CD14-positive monocyte (primary cell): ENCODE results near the gene PLEKHM2. TPM values are rescaled to one million over a fixed set of nuclear protein-coding genes. Genes with fewer than 3 reads are reported as not detected.
A peak's percentile ranks its signal among the peaks of the same experiment; 100 is the strongest.

Experiments used
- DNase-seq, 3 donors: peaks; one replicate each; pipeline ENCODE4 v3.0.0-alpha.2; 2011 to 2022
- H2AFZ ChIP-seq: 2 replicates; pipeline ENCODE4 v1.6.0; 2012; ENCODE audit warnings: mild to moderate bottlenecking, low read depth, low read length, inconsistent platforms; ENCODE audit not compliant: insufficient read depth, poor library complexity, severe bottlenecking
- H3K27ac ChIP-seq, 2 donors: 1 replicate in 1 of 2; 2 replicates in 1 of 2; pipeline ENCODE4 v1.5.1; 2012 to 2013; ENCODE audit warnings: low read length in 2 of 2, control low read depth in 1 of 2, inconsistent platforms in 1 of 2, low read depth in 1 of 2, mild to moderate bottlenecking in 1 of 2
- H3K27me3 ChIP-seq, 2 donors: one replicate each; pipeline versions ENCODE4 v1.6.0 to v1.6.1; 2011 to 2013; ENCODE audit warnings: low read length in 2 of 2; ENCODE audit not compliant: control insufficient read depth in 2 of 2, insufficient read depth in 2 of 2
- H3K36me3 ChIP-seq, 2 donors: replicated peaks in 1 of 2; 1 replicate in 1 of 2; 2 replicates in 1 of 2; pipeline versions ENCODE4 v1.5.1 to v1.6.1; 2012 to 2013; ENCODE audit warnings: low read length in 2 of 2, control low read depth in 1 of 2, inconsistent platforms in 1 of 2, mild to moderate bottlenecking in 1 of 2; ENCODE audit not compliant: insufficient read depth in 2 of 2, control insufficient read depth in 1 of 2
- H3K4me1 ChIP-seq, 2 donors: 1 replicate in 1 of 2; 2 replicates in 1 of 2; pipeline versions ENCODE4 v1.5.1 to v1.6.1; 2012 to 2013; ENCODE audit warnings: low read length in 2 of 2, control low read depth in 1 of 2, inconsistent platforms in 1 of 2, mild to moderate bottlenecking in 1 of 2, moderate library complexity in 1 of 2; ENCODE audit not compliant: insufficient read depth in 2 of 2, control insufficient read depth in 1 of 2
- H3K4me2 ChIP-seq: replicated peaks from 2 replicates; pipeline ENCODE3; 2012; ENCODE audit warnings: low read length, moderate library complexity, mild to moderate bottlenecking; ENCODE audit not compliant: poor library complexity, severe bottlenecking; ENCODE audit errors: extremely low read depth
- H3K4me3 ChIP-seq, 3 experiments: fragments of 200-600 bp in 1 of 3; sonication (generic) in 1 of 3; replicated peaks in 1 of 3; 1 replicate in 2 of 3; 2 replicates in 1 of 3; pipeline ENCODE4 v1.5.1; 2011 to 2013; ENCODE audit warnings: low read length in 3 of 3, mild to moderate bottlenecking in 3 of 3, control low read depth in 2 of 3, low read depth in 2 of 3, inconsistent platforms in 1 of 3, moderate library complexity in 1 of 3
- H3K79me2 ChIP-seq: 2 replicates; pipeline ENCODE4 v1.6.0; 2012; ENCODE audit warnings: mild to moderate bottlenecking, control low read depth, inconsistent platforms, low read length, moderate library complexity; ENCODE audit not compliant: insufficient read depth
- H3K9ac ChIP-seq: 2 replicates; pipeline ENCODE4 v1.6.0; 2017; ENCODE audit warnings: low read length, mild to moderate bottlenecking; ENCODE audit not compliant: insufficient read depth, poor library complexity, severe bottlenecking
- H3K9me3 ChIP-seq, 2 donors: replicated peaks in 1 of 2; 1 replicate in 1 of 2; 2 replicates in 1 of 2; pipeline versions ENCODE4 v1.5.1 to v1.6.1; 2012 to 2013; ENCODE audit warnings: low read length in 2 of 2, control low read depth in 1 of 2; ENCODE audit not compliant: control insufficient read depth in 1 of 2, insufficient read depth in 1 of 2
- H4K20me1 ChIP-seq: 2 replicates; pipeline ENCODE4 v1.6.0; 2012; ENCODE audit warnings: mild to moderate bottlenecking, low read length, control low read depth, moderate library complexity; ENCODE audit not compliant: insufficient read depth
- H3K27ac Mint-ChIP-seq, 7 donors: one replicate each; pipeline ENCODE4 v1.8.0; 2020; ENCODE audit warnings: mild to moderate bottlenecking in 7 of 7, mixed read lengths in 7 of 7, moderate library complexity in 6 of 7, inconsistent platforms in 2 of 7
- H3K27me3 Mint-ChIP-seq, 3 donors: one replicate each; pipeline ENCODE4 v1.8.0; 2021 to 2022; ENCODE audit warnings: low read depth in 3 of 3, mild to moderate bottlenecking in 3 of 3, mixed read lengths in 3 of 3, moderate library complexity in 3 of 3, inconsistent platforms in 1 of 3
- H3K36me3 Mint-ChIP-seq, 2 donors: one replicate each; pipeline ENCODE4 v1.8.0; 2020; ENCODE audit warnings: mixed read lengths in 2 of 2, inconsistent platforms in 1 of 2, mild to moderate bottlenecking in 1 of 2
- H3K4me1 Mint-ChIP-seq: one replicate; pipeline ENCODE4 v1.8.0; 2020; ENCODE audit warnings: mild to moderate bottlenecking, mixed read lengths
- H3K4me3 Mint-ChIP-seq, 2 donors: one replicate each; pipeline ENCODE4 v1.8.0; 2020; ENCODE audit warnings: mild to moderate bottlenecking in 2 of 2, mixed read lengths in 2 of 2, moderate library complexity in 1 of 2
- H3K9me3 Mint-ChIP-seq, 7 donors: one replicate each; pipeline ENCODE4 v1.8.0; 2020 to 2022; ENCODE audit warnings: mixed read lengths in 7 of 7, mild to moderate bottlenecking in 6 of 7, moderate library complexity in 6 of 7, inconsistent platforms in 2 of 7
- WGBS: methylation state at CpG from one replicate; pipeline ENCODE4 v1.1.5; 2013; ENCODE audit warnings: missing lambda C conversion rate; ENCODE audit not compliant: insufficient coverage; 5-methylcytosine and 5-hydroxymethylcytosine counted together
- intact Hi-C, 2 donors: fragments of 100-400 bp; cut with micrococcal nuclease; formaldehyde crosslinking; loops; one replicate each; pipeline versions ENCODE4 v1.15.0 to v1.15.1; 2023
- polyA plus RNA-seq, 3 donors: library from polyadenylated mRNA; depleted of rRNA in 1 of 3; unstranded in 2 of 3; stranded (reverse) in 1 of 3; fragments of 300-500 nt in 2 of 3; fragments of >200 nt in 1 of 3; fragmentation: Illumina TruSeq in 2 of 3; gene quantifications; 1 replicate in 2 of 3; 2 replicates in 1 of 3; pipeline ENCODE4 v1.2.3, GENCODE V29; 2012 to 2021
- TF ChIP-seq, protein P1 (sequence below): fragments of 200-600 bp; IDR thresholded peaks from one replicate; pipeline ENCODE4 v1.8.0; 2022; ENCODE audit warnings: antibody characterized with exemption, mild to moderate bottlenecking

Gene PLEKHM2
- polyA plus RNA-seq, 3 donors, result 4.0 to 79.3 (median 5.8) TPM

DNA sequence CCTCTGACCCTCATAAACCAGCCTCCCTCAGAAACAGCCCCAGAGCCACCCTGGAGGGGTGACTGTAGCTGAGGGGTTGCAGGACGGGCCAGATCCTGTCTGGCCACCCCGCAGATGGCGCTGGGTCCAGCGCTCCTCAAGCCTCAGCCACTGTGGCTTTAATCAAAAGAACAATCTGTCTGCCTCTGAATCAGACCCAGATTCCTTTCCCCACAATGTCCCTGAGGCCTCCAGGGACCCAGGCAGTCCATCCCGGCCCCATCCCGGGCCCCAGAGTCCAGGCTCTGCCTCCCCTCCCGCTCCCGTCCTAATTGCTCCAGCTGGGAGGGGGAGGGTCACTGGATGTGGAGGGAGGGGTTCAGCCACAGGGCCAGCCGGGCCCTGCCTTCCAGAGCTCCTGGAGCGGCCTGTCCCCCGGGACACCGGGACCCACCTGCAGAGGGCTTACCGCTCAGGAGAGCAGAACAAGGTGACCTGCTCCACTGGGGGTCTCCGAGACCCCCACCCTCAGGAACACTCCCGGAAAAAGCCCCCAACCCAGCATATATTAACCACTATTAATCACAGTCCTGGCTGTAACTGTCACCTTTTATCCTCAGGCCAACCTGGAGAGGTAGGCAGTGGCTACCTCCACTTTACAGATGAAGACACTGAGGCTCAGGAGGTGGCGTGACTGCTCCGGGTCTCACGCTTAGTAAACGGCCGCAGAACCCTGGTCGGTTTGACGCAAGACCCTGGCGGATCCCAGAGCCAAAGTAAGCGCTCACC is 73.6 kb downstream of the PLEKHM2 start:
- peak overlapping the region in 1 of 2 donors; percentile 73 for H3K4me3 Mint-ChIP-seq
- H3K9me3 Mint-ChIP-seq, result peaks cover 0 to 13% (median 5%) of the 10 kb centered on the region in 7 donors
- Histone ChIP-seq H3K27me3 (peaks cover 30 to 63% of the 10 kb centered on the region in 2 donors), H4K20me1 (no peaks in the 10 kb centered on the region), H2AFZ (no peak overlapping the region), H3K4me3 (no peak overlapping the region), H3K4me1 (no peaks in the 10 kb centered on the region), H3K4me2 (no peak overlapping the region), H3K36me3 (no peaks in the 10 kb centered on the region), H3K9ac (no peak overlapping the region), H3K9me3 (peaks cover 0 to 11% of the 10 kb centered on the region in 2 donors), H3K27ac (no peak overlapping the region), H3K79me2 (no peaks in the 10 kb centered on the region)
- TF ChIP-seq, protein P1, sequence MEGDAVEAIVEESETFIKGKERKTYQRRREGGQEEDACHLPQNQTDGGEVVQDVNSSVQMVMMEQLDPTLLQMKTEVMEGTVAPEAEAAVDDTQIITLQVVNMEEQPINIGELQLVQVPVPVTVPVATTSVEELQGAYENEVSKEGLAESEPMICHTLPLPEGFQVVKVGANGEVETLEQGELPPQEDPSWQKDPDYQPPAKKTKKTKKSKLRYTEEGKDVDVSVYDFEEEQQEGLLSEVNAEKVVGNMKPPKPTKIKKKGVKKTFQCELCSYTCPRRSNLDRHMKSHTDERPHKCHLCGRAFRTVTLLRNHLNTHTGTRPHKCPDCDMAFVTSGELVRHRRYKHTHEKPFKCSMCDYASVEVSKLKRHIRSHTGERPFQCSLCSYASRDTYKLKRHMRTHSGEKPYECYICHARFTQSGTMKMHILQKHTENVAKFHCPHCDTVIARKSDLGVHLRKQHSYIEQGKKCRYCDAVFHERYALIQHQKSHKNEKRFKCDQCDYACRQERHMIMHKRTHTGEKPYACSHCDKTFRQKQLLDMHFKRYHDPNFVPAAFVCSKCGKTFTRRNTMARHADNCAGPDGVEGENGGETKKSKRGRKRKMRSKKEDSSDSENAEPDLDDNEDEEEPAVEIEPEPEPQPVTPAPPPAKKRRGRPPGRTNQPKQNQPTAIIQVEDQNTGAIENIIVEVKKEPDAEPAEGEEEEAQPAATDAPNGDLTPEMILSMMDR, result no peak
- peaks cover 15% of the 10 kb centered on the region for H3K4me1 Mint-ChIP-seq
- no peak for DNase-seq
- H3K36me3 Mint-ChIP-seq, result peaks cover 0 to 5% of the 10 kb centered on the region in 2 donors
- intact Hi-C loops, result no loop called here
- 16% methylated on average over 18 of the region's 24 CpGs for WGBS
- H3K27ac Mint-ChIP-seq, result peak overlapping the region in 2 of 7 donors; percentile 50 to 72
- H3K27me3 Mint-ChIP-seq, result peaks cover 70 to 82% (median 73%) of the 10 kb centered on the region in 3 donors

DNA sequence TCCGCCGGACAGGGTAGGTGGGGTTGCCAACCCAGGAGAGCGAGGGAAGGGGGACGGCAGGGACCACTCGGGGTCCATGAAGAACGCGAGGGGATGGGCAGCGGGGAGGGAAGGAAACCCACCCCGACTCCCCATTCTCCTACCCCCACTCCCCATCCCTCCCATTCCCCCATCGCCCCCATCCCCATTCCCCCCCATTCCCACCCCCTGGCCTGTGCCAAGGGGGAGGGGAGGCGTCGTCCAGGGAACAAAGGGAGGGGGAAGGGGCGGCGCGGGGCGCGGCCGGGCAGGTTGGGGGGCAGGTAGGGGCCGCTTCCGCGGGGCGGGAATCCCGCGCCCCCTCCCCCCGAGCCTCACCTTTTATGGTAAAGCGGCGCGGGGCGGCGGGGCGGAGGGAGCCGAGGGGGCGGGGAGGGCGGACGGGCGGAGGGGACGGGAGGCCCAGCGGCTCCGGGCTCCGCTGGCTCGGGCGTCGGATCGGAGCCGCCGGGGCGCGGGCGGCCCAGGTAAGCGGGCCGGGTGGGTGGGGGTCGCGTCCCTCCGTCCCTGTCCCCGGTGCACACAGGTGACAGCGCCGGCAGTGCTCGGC is 74.3 kb downstream of the PLEKHM2 start, which contains the start of gene FBLIM1:
TSS of gene FBLIM1 (plus strand) at position 453 of the 589 bp plus-strand sequence. CDS start 6,189 bp downstream, outside the sequence.
- H3K27ac Mint-ChIP-seq, result peak within 1 kb of the TSS in 1 of 7 donors; percentile 72
- H3K27me3 ChIP-seq, result peaks cover 30 to 63% of the 10 kb centered on the region in 2 donors
- H3K27me3 Mint-ChIP-seq, result peaks cover 70 to 88% (median 72%) of the 10 kb centered on the region in 3 donors
- WGBS, result 0% methylated on average over 31 of the region's 58 CpGs
- no peak within 1 kb of the TSS for H2AFZ ChIP-seq
- H3K4me2 ChIP-seq, result no peak within 1 kb of the TSS
- no peaks in the 10 kb centered on the region for H4K20me1 ChIP-seq
- H3K4me1 ChIP-seq, result no peaks in the 10 kb centered on the region
- DNase-seq, result no peak
- TF ChIP-seq, protein P1, result no peak
- no peak within 1 kb of the TSS for H3K4me3 ChIP-seq
- no peaks in the 10 kb centered on the region for H3K79me2 ChIP-seq
- H3K4me3 Mint-ChIP-seq, result peak within 1 kb of the TSS in 1 of 2 donors; percentile 73
- intact Hi-C loops, result no loop called here
- H3K4me1 Mint-ChIP-seq, result peaks cover 15% of the 10 kb centered on the region
- peaks cover 0 to 13% (median 5%) of the 10 kb centered on the region in 7 donors for H3K9me3 Mint-ChIP-seq
- peaks cover 0 to 5% of the 10 kb centered on the region in 2 donors for H3K36me3 Mint-ChIP-seq
- H3K9ac ChIP-seq, result no peak within 1 kb of the TSS
- H3K9me3 ChIP-seq, result peaks cover 0 to 11% of the 10 kb centered on the region in 2 donors
- no peak within 1 kb of the TSS for H3K27ac ChIP-seq
- H3K36me3 ChIP-seq, result no peaks in the 10 kb centered on the region
